NCI-H69 (cell line): Measurements from ENCODE around the gene DGKD.
A peak's percentile ranks its signal among the peaks of the same experiment; 100 is the strongest.

Source experiments
- DNase-seq: peaks from one replicate; lab custom pipeline; 2025; lab: John Stamatoyannopoulos, UW

DGKD gene

DNA sequence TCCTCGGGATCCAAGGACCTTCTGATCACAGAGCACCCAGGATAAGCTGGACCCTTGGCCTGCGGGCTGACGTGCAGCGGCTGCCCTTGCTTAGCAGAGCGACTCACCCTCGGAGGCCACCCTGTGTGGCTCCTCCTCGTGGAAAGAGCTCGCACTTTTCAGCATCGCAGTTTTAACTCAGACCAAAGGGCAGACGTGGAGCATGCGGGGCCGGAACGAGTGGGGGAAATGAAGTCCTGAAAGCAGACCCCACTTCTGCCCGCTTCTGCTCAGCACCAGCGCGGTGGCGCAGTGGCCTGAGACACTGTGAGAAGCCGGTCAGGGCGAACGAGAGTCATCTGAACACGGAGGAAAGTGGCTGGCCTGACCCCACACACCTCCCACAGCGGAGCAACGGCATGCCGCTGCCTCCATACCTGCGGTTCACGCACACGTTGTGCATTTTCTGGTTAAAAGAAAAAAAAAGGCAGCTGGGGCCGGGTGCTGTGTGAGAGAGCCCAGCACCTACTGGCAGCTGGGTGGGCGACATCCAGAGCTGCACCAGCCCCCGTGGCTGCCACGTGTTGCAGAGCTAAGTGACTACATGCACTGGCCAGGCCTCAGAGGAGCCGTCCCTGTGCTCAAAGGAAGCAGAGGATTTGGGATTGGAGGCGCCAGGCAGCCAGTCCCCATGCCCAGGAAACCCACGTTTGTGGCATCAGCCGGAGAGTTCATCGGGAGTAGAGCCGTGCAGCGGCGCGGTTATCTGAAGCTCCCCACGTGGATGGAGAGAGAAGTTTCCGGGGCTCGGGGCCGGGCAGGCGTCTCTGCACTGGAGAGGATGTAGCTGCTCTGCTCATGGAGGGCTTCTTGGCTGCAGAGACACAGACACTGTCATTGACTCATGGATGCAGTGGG, 122.6 kb downstream of the DGKD start:
- DNase-seq: no peak

DNA sequence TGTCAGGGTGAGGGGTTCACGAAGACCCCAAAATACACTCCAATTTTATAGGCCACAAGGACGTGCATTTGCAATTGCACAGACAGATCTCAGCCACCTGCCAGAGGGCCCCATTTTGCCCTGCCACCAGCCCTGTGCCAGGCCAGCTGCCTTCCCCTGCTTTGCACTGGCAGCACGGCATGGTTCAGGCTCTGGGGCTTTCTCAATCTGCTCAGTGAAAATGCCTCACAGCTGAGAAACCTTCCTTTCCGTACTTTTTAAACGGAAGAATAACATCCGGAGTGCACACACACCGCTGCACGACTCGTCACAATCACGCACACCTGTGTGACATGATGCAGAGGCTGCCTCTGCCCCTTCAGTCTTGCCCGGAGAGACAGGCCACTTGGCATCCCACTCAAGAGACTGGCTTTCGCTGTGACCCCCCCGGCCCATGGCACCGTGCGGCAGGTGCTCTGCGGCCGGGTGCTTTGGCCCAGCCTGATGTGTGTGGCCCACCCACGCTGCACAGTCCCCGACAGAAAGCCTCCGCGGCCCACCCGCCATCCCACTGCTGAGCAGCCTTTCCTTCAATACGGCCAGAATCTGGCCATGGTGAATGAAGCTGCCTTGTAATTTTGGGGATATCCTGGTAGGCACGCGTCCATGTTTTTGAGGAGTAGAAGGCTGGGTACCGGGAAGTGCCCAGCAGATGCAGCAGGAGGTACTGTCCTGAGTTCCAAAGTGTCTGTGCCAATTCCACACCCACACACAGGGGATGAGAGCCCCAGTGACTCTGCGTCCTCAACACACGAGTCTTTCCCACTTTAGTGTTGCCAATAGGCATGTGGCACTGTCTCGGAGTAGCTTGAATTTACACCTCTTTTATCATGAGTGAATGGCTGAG, 123.5 kb downstream of the DGKD start:
- no peak for DNase-seq

DNA sequence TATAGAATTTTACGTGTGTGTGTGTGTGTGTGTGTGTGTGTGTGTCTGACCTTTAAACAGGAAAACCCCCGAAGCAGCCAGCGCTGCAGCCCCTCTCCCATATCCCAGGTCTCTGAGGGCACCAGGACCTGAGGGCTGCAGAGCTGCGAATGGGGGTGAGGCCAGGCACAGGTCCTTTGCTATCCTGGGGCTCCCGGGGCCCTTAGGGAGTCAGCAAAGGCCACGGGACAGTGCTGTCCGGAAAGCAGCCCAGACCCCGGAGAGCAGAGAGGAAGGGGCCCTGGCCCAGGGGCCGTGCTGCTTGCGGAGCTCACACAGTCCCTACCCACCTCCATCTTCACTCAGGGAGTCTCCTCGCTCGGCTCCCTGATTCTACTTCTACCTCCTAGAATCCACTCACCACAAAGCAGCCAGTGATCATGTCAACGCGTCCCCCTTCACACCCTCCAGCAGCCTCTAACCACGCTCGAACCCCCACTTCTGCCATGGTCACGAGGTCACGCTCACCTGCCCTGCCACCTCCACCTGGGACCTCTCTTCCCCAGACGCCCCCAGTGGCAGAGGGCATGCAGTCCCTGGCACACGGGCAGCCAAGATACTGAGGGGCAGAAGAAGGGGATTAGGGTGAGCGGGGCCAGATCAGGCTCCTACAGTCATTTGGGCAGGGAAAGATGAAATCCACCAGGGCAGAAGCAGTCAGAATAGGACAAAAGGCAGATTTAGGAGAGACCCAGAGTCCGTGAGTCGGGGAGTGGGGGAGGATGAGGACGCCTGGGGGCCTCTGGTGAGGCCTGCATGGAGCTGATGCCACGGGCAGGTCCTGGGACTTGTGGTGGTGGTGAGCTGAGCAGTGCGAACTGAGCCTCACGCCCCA, 125.6 kb downstream of the DGKD start:
- no peak for DNase-seq

DNA sequence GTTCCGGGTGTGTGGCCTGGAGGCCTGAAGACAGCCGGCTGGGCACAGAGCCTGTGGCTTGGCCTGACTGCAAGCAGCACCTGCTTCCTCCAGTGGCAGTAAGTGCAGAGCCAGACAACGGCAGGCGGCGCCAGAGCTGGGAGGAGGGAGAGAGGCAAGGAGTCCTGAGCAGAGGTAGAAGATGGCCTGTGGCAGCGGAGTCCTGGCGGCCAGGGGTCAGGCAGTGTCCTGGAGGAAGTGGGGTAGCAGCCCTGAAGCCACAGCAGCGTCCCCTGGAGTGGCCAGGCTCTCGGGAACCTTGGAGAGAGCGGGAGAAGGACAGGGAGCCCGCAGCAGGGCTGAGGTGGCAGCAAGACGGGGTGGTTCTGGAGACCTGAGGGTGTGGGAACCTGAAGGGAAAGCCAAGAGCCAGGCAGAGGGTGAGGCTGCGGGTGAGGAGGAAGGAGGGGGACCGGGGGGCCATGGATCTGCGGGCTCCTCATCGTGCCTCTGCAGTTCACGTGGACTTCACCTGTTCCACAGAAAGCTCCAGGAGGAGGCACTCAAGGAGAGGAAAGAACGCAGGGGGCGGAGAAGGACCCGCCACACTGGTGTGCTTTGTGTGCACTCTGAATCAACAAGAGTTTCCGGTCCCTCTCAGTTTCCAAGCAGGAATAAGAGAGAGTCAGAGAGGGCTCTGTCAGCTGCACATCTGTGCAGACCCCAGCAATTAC, 126.4 kb downstream of the DGKD start:
- DNase-seq: peak; percentile 83

DNA sequence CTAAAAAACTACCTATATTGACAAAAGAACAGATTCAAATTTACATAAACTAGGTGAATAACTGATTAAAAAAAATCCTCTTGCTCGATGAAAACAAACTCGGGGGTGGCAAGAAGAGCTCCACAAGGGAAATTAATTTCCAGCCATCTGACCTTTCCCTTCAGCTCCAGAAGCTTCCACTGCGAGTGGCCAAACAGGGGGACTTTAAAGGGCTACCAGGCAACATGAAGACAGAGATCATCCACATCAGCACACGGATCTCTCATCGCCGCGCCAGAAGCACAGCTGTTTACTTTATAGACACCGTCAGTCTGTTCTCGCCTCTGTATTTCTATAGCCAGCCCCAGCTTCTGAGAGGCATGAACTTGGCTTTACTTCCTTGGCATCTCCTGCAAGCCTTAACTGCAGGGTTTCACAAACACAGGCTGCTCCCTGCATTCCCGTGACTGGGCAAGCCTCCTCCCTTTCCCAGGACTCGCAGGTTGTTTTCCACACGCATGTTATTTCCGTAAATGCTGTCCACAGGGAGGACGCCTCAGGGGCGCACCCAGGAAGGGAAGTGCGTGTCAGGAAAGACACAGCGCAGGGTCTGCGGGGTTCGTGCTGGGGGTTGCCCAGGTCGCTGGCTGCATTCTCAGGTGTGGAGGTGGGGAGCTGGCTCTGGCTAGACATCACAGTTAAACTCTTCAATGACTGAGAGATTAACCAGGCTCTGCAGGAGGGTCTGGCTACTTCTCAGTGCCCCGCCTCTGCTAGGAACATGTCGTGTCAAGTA, 127.3 kb downstream of the DGKD start:
- peak; percentile 14 for DNase-seq

DNA sequence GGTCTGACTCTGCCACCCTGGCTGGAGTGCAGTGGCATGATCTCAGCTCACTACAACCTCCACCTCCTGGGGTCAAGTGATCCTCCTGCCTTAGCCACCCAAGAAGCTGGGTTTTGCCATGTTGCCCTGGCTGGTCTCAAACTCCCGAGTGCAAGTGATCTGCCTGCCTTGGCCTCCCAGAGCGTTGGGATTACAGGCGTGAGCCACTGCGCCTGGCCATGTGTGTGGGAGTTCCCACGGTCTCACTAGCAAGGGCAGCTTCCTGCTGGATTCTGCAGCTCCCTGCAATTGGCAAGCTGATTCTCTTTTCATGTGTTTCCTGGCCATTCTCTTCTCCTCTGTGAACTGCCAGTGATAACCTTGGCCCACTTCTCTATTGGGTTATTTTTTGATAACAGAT, 128.3 kb downstream of the DGKD start:
- DNase-seq: no peak

DNA sequence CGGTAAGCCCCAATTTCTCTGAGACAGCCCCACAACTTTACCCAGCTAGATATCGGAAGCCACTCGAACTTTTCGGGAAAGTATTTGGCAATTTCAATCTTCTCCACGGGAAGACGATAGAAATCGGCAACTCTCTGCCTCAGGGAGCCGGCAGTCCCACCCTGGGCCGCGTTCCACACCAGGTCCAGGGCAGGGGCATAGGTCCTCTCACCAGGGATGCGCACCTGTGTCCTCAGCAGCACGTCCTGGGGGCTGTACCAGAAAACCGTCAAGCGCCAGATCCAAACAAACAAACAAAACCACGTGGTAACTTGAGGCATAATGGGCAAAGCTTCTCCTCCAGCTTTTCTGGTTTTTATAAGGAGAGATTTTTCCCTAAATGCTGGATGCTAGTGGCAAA, 131.4 kb downstream of the DGKD start:
- DNase-seq: no peak

DNA sequence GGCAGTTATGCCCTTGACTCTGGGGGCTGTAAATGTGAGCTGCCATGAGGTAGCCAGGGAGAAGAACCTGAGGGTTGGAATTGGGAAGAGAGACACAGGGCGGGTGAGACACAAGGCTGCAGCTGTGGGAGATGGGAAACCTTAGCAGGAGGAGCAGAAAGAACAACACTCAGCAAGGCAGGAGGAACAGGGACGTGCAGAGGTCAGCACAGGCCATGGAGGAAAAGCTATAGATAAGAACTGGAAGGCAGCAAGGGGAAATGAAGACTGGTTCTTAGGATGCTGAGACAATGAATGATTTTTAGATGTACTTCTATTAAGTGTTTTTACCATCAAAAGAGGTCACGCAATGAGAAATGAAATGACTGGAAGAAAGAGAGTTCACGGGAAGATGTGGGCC, 132.1 kb downstream of the DGKD start:
- DNase-seq: no peak

DNA sequence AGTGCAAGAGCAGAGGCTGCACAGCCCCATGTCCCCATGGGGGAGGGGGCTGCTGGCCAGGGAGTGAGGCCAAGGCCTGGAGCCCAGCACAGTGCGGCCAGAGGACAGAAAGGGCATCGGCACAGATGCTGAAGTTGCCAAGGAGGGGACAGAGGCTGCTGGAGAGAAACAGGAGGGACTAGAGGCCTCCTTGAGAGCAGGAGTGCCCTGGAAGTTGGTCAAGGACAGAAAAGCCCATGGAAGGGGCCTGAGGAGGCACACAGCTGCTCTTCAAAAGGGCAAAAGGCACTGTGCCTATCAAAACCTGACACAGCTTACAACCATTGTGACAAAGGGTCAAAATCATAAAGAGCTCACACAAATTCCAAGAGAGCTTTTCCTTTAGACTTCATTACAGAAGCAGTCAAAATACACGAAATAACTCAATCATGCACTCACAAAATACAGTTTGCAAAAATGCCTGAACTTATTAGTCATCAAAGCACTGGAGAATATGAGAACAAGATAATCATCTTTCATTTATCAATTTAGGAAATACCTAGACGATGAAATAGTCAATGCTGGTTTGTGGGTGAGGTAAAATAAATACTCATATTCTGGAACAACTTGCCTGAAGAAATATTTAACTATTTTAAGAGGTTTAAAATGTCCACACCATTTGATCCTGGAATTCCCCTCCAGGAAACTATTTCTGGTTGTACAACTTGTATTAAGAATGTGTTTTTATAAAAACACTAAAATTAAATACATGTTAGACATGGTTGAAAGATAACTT, 132.7 kb downstream of the DGKD start:
- no peak for DNase-seq

DNA sequence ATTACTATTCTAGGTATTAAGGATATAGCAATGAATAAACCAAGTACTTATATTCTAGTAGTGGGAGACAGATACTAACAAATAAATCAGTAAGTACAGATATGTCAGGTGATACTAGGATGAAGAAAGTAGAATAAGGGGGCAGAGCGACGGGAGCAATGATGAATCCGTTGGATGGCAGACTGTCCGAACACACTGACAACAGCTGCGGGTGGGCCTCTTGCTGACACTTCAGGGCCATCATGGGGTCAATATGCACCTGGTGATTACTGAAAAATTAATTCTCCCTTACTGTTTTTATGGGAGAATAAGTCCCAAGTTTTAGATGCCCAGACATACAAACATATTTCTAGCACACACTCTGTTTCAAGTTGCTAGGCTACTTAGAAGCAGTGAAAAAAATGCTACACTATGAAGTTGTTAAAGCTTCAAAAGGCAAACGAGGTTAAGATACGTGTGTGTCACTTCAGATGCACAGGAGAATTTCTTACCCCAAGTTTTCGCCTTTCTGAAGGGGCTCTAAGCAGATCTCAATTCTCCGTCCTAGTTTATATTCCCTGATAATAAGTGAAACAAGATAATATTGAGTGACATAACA, 133.6 kb downstream of the DGKD start:
- no peak for DNase-seq

DNA sequence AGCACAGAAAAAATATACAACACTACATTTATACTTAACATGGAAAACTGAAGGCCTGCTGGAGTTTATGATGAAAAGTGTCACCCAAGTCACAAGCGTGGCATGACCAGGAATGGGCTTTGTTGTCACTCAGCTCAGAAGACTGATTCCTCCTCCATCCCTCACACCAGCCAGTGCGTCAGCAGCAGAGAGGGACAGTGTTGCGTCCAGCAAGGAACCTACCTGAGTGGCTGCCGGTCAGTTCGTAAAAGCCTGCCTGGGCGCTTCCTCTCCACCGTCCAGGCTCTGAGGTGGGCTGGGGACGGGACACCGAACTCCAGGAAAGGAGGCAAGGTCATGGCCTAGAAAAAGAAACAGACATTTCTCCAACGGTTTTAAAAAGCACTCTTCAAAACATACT, 134.8 kb downstream of the DGKD start:
- DNase-seq: no peak

DNA sequence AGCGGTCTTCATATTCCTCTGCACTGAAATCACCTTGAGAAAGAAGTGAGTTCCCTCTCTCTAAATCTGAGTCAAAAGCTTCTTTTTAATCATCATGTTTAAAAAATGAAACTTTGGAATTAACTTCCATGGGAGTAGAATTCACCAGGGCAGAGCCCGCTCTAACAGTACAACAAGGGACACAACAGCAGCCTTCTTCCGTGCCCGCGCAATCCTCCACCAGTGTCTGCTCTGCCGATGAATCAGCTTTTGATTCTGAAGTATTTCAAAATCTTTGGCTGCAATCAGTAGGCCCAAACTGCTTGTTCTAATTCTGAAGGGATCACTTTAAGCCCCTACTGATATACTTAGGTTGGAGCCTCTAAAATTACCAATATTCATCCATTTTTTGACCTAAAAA, 135.4 kb downstream of the DGKD start:
- DNase-seq: no peak

DNA sequence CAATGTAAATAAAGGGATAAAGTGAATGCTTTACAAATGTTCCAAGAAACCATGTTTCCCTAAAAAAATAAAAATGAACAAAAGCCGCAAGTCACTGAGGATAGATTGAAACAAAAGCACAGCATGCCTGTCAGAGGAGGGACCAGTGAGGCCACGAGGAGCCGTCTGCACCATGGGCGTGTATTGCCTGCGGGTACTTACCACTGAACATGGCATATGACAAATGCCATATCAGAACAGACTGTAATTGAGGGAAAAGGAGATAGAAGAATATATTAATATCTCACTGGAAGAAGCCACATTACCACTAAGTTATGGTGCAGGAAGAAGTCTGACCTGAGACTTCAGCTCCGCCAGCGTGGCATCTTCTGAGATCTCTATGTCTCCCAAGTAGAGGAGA, 136.5 kb downstream of the DGKD start:
- DNase-seq: no peak

DNA sequence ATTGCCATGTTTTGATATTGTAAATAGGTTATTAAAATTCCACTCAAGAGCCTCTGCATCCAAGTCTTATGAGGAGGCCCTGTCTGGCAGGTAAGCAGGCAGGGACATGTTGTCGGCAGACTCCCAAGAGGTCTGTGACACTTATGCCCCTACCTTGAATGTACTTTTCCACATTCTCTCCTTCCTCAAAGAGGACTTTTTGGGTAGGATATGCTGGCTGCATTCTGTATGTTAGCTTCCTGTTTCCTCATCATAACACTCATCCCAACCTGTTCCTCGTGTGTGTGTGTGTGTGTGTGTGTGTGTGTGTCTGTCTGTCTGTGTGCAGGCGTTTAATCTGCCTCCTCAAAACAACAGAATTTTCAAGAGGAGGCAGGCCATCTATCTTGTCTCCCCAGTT, 137.0 kb downstream of the DGKD start:
- no peak for DNase-seq

DNA sequence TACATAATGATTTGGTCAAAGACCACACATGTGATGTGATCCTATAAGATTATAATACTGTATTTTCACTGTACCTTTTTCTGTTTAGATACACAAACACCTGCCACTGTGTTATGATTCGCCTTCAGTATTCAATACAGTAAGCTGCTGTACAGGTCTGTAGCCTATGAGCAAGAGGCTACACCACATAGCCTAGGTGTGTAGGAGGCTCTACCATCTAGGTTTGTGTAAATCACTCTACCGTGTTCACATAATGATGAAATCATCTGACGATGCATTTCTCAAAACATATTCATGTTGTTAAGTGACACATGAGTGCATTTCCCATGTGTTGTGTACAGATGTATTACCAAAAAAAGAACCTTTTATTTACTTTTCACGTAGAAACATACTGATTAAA, 137.8 kb downstream of the DGKD start:
- no peak for DNase-seq

DNA sequence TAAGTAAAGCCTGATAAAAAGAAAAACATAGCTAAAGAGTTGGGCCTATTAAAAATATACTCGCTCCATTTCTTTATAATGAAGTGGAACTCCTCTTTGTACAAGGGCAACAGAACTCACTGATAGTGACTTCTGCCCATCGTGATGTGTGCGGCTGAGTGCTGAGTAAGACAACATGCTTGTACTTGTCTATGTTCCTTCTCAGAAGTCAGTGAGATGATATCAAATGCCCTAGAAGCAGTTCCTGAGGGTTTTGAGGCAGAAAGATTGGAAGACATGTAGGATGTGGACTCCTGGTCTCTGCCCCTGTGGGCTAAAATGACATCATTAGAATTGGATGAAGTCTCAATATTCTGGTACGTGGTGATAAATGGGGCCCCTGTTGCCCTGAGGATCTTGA, 138.5 kb downstream of the DGKD start:
- DNase-seq: no peak

DNA sequence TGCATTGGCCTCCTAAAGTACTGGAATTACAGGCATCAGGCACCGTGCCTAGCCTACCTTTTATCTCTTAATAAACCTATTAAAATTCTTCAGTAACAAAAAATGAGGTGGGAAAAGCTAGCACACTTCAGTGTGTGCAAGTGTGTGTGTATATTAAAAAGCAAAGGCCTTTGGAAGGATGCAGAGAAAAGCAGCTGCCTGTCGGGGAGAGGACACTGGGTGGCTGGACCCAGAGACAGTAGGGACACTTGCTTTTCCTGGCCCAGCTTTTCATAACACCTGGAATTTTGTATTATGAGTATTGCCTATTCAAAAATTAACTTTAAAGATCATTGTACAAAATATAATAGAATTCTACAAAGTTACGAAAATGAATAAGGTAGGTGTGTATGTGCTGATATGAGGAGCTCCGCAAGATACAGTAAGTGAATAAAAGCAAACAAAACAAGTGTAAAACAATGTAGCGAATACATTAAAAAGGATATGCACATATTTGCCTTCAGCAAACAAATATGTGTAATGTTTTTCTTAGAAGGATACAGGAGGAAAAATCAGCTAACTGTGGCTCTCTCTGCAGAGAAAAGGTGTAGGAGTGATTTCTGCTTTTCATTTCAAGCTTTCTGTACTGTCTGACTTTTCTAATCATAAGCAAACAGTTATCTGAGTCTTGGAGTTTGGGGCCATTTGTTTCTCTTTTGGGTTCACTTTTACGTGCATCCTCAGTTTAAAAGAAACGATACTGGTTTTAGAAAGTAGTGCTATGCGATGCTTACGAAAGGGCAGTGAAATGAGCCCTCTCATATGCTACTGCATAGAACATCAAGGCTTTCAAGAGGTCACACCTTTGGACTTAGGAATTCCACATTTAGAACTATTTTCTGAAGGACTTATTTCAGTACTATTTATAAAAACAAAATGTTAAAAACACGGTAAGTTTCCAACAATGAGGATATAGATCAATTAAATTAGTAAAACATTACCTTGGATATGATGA, 141.5 kb downstream of the DGKD start:
- DNase-seq: no peak

DNA sequence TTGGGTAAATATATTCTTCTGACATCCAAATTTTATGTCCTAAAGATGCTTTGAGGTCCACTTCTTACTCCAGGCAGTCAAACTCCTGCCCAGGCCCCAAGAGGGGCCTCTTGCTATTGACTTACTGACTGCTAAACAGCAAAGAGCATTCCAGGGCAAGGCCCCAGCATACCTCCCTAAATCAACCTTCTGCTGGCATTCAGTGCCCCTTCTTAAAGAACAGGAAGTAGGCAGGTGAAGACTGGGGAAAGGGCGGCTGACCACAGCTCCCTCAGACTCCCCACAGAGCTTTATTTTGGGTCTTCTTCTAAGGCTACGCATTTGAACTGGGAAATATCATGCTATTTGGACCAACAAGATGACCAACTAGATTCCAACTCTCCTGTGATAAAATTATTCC, 143.4 kb downstream of the DGKD start:
- no peak for DNase-seq
